Vagina (tissue), 2 donors: ENCODE results near the gene NFATC2. TPM values are rescaled to one million over a fixed set of nuclear protein-coding genes. Genes with fewer than 3 reads are reported as not detected.
A peak's percentile ranks its signal among the peaks of the same experiment; 100 is the strongest.

Experiments used
- DNase-seq, 2 donors: peaks; one replicate each; pipeline ENCODE4 v3.0.0-alpha.2; 2017; ENCODE audit errors: extremely low spot score in 2 of 2
- H3K27ac ChIP-seq: fragments of 200-600 bp; sonication (generic); one replicate; pipeline ENCODE4 v1.5.1; 2019
- H3K27me3 ChIP-seq: fragments of 200-600 bp; sonication (generic); one replicate; pipeline ENCODE4 v1.5.1; 2019
- H3K36me3 ChIP-seq, 2 donors: fragments of 200-600 bp; sonication (generic); one replicate each; pipeline ENCODE4 v1.5.1; 2017 to 2019
- H3K4me1 ChIP-seq: fragments of 200-600 bp; sonication (generic); one replicate; pipeline ENCODE4 v1.5.1; 2019
- H3K4me3 ChIP-seq, 2 donors: fragments of 200-600 bp; sonication (generic); 1 replicate in 1 of 2; 2 replicates in 1 of 2; pipeline ENCODE4 v1.5.1; 2016 to 2019
- H3K9me3 ChIP-seq: fragments of 200-600 bp; sonication (generic); one replicate; pipeline ENCODE4 v1.5.1; 2019
- POLR2A ChIP-seq, 2 donors: fragments of 450-650 bp; IDR thresholded peaks; one replicate each; pipeline ENCODE4 v1.6.1; 2017; ENCODE audit warnings: antibody characterized with exemption in 2 of 2, mild to moderate bottlenecking in 2 of 2, moderate library complexity in 2 of 2
- POLR2AphosphoS5 ChIP-seq, 2 donors: sonication (generic); formaldehyde crosslinking; IDR thresholded peaks; one replicate each; pipeline ENCODE4 v1.9.0; 2017; ENCODE audit warnings: antibody characterized with exemption in 2 of 2, mild to moderate bottlenecking in 2 of 2, low read depth in 1 of 2; ENCODE audit not compliant: insufficient read depth in 1 of 2
- intact Hi-C: fragments of 100-400 bp; cut with DNase I; formaldehyde crosslinking; loops from one replicate; pipeline ENCODE4 v1.15.1; 2023
- total RNA-seq: library from RNA; depleted of rRNA; stranded (reverse); fragments of >200 nt; gene quantifications from one replicate; pipeline ENCODE4 v1.2.3, GENCODE V29; 2016
- TF ChIP-seq, protein P1 (sequence below), 3 experiments: fragments of 450-650 bp in 2 of 3; fragments of 200-600 bp in 1 of 3; sonication (generic) in 1 of 3; IDR thresholded peaks; one replicate each; pipeline ENCODE4 v1.5.1; 2017 to 2019; ENCODE audit warnings: antibody characterized with exemption in 3 of 3, mild to moderate bottlenecking in 2 of 3, moderate library complexity in 2 of 3

The NFATC2 gene
- total RNA-seq, 1 donor from 2014 or later: 7.4 TPM

GRCh38 chr20:51535674-51536073, 6.8 kb downstream of the NFATC2 start:
- H3K27ac ChIP-seq: no peak overlapping the region
- no peaks in the 10 kb centered on the region for H3K36me3 ChIP-seq
- H3K27me3 ChIP-seq: no peaks in the 10 kb centered on the region
- no peaks in the 10 kb centered on the region for H3K9me3 ChIP-seq
- peaks cover 27% of the 10 kb centered on the region for H3K4me1 ChIP-seq
- intact Hi-C loops: loop anchor here (5.0 kb wide), 1 partner anchor 1783 kb away; no protein-coding TSS in a partner anchor
- TF ChIP-seq, protein P1, sequence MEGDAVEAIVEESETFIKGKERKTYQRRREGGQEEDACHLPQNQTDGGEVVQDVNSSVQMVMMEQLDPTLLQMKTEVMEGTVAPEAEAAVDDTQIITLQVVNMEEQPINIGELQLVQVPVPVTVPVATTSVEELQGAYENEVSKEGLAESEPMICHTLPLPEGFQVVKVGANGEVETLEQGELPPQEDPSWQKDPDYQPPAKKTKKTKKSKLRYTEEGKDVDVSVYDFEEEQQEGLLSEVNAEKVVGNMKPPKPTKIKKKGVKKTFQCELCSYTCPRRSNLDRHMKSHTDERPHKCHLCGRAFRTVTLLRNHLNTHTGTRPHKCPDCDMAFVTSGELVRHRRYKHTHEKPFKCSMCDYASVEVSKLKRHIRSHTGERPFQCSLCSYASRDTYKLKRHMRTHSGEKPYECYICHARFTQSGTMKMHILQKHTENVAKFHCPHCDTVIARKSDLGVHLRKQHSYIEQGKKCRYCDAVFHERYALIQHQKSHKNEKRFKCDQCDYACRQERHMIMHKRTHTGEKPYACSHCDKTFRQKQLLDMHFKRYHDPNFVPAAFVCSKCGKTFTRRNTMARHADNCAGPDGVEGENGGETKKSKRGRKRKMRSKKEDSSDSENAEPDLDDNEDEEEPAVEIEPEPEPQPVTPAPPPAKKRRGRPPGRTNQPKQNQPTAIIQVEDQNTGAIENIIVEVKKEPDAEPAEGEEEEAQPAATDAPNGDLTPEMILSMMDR (IDR thresholded peaks at IDR 0.05): no peak
- TF ChIP-seq POLR2A (IDR thresholded peaks at IDR 0.05) (no peak), POLR2AphosphoS5 (IDR thresholded peaks at IDR 0.05; ENCODE audit: insufficient read depth in 1 of 2, low read depth in 1 of 2) (no peak)
- DNase-seq: no peak
- H3K4me3 ChIP-seq: no peak overlapping the region

- DNase-seq: no peak
- no peaks in the 10 kb centered on the region for H3K27me3 ChIP-seq
- no peaks in the 10 kb centered on the region for H3K36me3 ChIP-seq
- H3K9me3 ChIP-seq: no peaks in the 10 kb centered on the region
- peaks cover 21% of the 10 kb centered on the region for H3K4me1 ChIP-seq
- no peak overlapping the region for H3K27ac ChIP-seq
- TF ChIP-seq, protein P1 (IDR thresholded peaks at IDR 0.05): no peak
- intact Hi-C loops: loop anchor here (5.0 kb wide), 1 partner anchor 1783 kb away; no protein-coding TSS in a partner anchor
- no peak overlapping the region for H3K4me3 ChIP-seq
Observed at GRCh38 chr20:51535075-51535386, 7.5 kb downstream of the NFATC2 start.

DNA sequence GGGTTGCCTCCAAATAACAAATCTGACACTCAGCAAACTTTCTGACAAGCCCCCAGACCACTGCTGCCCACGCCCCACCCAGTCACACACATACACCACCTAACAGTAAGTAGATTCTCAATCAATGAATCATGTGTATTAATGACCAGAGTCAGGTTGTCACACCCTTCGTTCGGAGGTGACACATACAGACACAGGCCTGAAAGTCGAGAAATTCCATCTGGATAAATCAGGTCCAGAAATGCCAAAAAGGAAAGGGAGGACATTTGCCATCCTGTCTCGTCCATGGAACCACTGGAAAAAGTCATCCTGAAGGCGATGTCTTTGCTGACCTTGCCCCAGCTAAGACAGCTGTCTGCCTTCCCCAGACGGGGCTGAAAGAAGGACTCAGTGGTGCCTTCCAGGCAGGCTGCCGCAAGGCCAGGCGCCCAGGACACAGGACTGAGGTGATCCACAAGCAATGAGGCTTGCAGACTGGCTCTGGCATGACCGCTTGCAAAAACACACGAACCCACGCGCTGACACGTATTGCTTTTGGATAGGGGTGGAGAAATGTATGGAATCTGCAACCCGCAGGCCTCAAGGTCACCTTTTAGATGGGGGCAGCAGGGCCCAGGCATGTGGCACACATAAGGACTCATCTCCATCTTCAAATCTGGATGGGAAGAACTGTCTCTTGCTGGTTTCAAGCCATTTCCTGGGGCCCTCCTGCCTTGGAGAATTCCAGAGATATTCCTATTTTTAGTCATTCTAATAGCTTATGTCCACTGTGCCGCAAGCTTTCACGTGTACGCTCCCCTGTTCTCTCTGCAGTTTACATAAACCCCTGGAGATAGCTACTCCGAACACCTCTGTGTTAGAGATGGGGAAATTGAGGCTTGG, 9.0 kb downstream of the NFATC2 start:
- Histone ChIP-seq H3K27me3 (no peaks in the 10 kb centered on the region), H3K4me3 (no peak overlapping the region), H3K36me3 (no peaks in the 10 kb centered on the region), H3K9me3 (no peaks in the 10 kb centered on the region), H3K4me1 (peaks cover 18% of the 10 kb centered on the region), H3K27ac (peak overlapping the region; percentile 39)
- no peak for TF ChIP-seq POLR2A (IDR thresholded peaks at IDR 0.05)
- TF ChIP-seq, protein P1 (IDR thresholded peaks at IDR 0.05): no peak
- no peak for TF ChIP-seq POLR2AphosphoS5 (IDR thresholded peaks at IDR 0.05; ENCODE audit: insufficient read depth in 1 of 2, low read depth in 1 of 2)
- intact Hi-C loops: no loop called here
- no peak for DNase-seq

GRCh38 chr20:51532577-51533191, 9.8 kb downstream of the NFATC2 start:
- intact Hi-C loops: no loop called here
- DNase-seq: no peak
- Histone ChIP-seq H3K27me3 (no peaks in the 10 kb centered on the region), H3K9me3 (no peaks in the 10 kb centered on the region), H3K4me3 (no peak overlapping the region), H3K4me1 (peaks cover 18% of the 10 kb centered on the region), H3K27ac (peak overlapping the region; percentile 44), H3K36me3 (no peaks in the 10 kb centered on the region)
- no peak for TF ChIP-seq POLR2AphosphoS5 (IDR thresholded peaks at IDR 0.05; ENCODE audit: insufficient read depth in 1 of 2, low read depth in 1 of 2)
- TF ChIP-seq POLR2A (IDR thresholded peaks at IDR 0.05): no peak
- TF ChIP-seq, protein P1 (IDR thresholded peaks at IDR 0.05): no peak
